IMR-90 (cell line): ENCODE measurements around the gene ADGRL3. TPM values are rescaled to one million over a fixed set of nuclear protein-coding genes. Genes with fewer than 3 reads are reported as not detected.

Experiments
- ATAC-seq: fragments of 200-7000 bp; cut with Tn5 transposase; 2 replicates; pipeline ENCODE4 v1.9.1; 2020; ENCODE audit warnings: low read depth, mild to moderate bottlenecking, moderate library complexity
- BruUV-seq: library from RNA; stranded (reverse); fragments of 400-500 nt; replicated peaks from 2 replicates; lab custom pipeline; 2021; lab: Mats Ljungman, UMichigan
- CTCF ChIA-PET: fragments of 300-600 bp; formaldehyde crosslinking; extraction: SDS; loops from one replicate; lab custom pipeline; 2021; ENCODE audit warnings: antibody characterized with exemption; lab: Yijun Ruan, JAX
- POLR2A ChIA-PET: fragments of 300-600 bp; sonication (Branson Sonifier 250); formaldehyde crosslinking; loops from one replicate; lab custom pipeline; 2022; ENCODE audit warnings: antibody characterized with exemption; ENCODE audit not compliant: unreplicated experiment; lab: Charles Lee
- DNase-seq: peaks from one replicate; pipeline ENCODE4 v3.0.0; 2013
- H2AFZ ChIP-seq: replicated peaks from 2 replicates; pipeline ENCODE3; 2013; ENCODE audit warnings: low read length, mild to moderate bottlenecking; ENCODE audit not compliant: poor library complexity
- H2AK5ac ChIP-seq: 2 replicates; pipeline ENCODE4 v1.6.1; 2013; ENCODE audit warnings: low read depth, low read length, inconsistent platforms
- H2AK9ac ChIP-seq: replicated peaks from 2 replicates; pipeline ENCODE3; 2013; ENCODE audit warnings: mild to moderate bottlenecking, low read depth, low read length, moderate library complexity; ENCODE audit not compliant: poor library complexity
- H2BK120ac ChIP-seq: 2 replicates; pipeline ENCODE4 v1.6.1; 2013; ENCODE audit warnings: low read depth, low read length, inconsistent platforms
- H2BK15ac ChIP-seq: 3 replicates; pipeline ENCODE4 v1.6.1; 2013; ENCODE audit warnings: low read depth, low read length, inconsistent platforms
- H2BK20ac ChIP-seq: 2 replicates; pipeline ENCODE4 v1.6.1; 2013; ENCODE audit warnings: low read depth, mild to moderate bottlenecking, inconsistent platforms, low read length, moderate library complexity
- H2BK5ac ChIP-seq: 2 replicates; pipeline ENCODE4 v1.6.1; 2013; ENCODE audit warnings: mild to moderate bottlenecking, low read depth, low read length, inconsistent platforms; ENCODE audit not compliant: poor library complexity, severe bottlenecking
- H3K14ac ChIP-seq: replicated peaks from 2 replicates; pipeline ENCODE4 v1.6.1; 2013; ENCODE audit warnings: low read depth, low read length, inconsistent platforms
- H3K18ac ChIP-seq: 2 replicates; pipeline ENCODE4 v1.6.1; 2013; ENCODE audit warnings: low read depth, low read length, control low read depth
- H3K23ac ChIP-seq: 2 replicates; pipeline ENCODE4 v1.6.1; 2013; ENCODE audit warnings: low read depth, low read length, inconsistent platforms
- H3K27ac ChIP-seq: 2 replicates; pipeline ENCODE4 v1.5.1; 2013; ENCODE audit warnings: mild to moderate bottlenecking, control low read depth, low read length; ENCODE audit not compliant: insufficient read depth
- H3K27me3 ChIP-seq: 2 replicates; pipeline ENCODE4 v1.6.1; 2013; ENCODE audit warnings: low read length; ENCODE audit not compliant: control insufficient read depth, insufficient read depth
- H3K36me3 ChIP-seq: 2 replicates; pipeline ENCODE4 v1.6.1; 2013; ENCODE audit warnings: low read length, mixed read lengths; ENCODE audit not compliant: control insufficient read depth, insufficient read depth
- H3K4ac ChIP-seq: 2 replicates; pipeline ENCODE4 v1.6.1; 2013; ENCODE audit warnings: low read depth, low read length, inconsistent platforms
- H3K4me1 ChIP-seq: 2 replicates; pipeline ENCODE4 v1.6.1; 2013; ENCODE audit warnings: low read length, mixed read lengths; ENCODE audit not compliant: control insufficient read depth, insufficient read depth
- H3K4me2 ChIP-seq: 2 replicates; pipeline ENCODE4 v1.6.1; 2013; ENCODE audit warnings: low read depth, mild to moderate bottlenecking, control low read depth, low read length, moderate library complexity
- H3K4me3 ChIP-seq: 2 replicates; pipeline ENCODE4 v1.5.1; 2013; ENCODE audit warnings: low read depth, mild to moderate bottlenecking, control low read depth, low read length, moderate library complexity; ENCODE audit not compliant: insufficient read depth
- H3K56ac ChIP-seq: 2 replicates; pipeline ENCODE4 v1.6.1; 2013; ENCODE audit warnings: low read length, inconsistent platforms; ENCODE audit not compliant: insufficient read depth; ENCODE audit errors: extremely low read depth
- H3K79me1 ChIP-seq, 2 experiments: 2 replicates each; pipeline ENCODE4 v1.6.1; 2013; ENCODE audit warnings: low read length in 2 of 2, inconsistent platforms in 1 of 2, low read depth in 1 of 2
- H3K9ac ChIP-seq: 2 replicates; pipeline ENCODE4 v1.6.1; 2013; ENCODE audit warnings: low read depth, low read length, control low read depth
- H3K9me1 ChIP-seq: 2 replicates; pipeline ENCODE4 v1.6.1; 2013; ENCODE audit warnings: low read length, inconsistent platforms; ENCODE audit not compliant: insufficient read depth
- H3K9me3 ChIP-seq: 2 replicates; pipeline ENCODE4 v1.6.1; 2013; ENCODE audit warnings: low read length; ENCODE audit not compliant: control insufficient read depth, insufficient read depth
- H4K20me1 ChIP-seq: 2 replicates; pipeline ENCODE4 v1.6.1; 2013; ENCODE audit warnings: low read length, inconsistent platforms; ENCODE audit not compliant: insufficient read depth
- H4K5ac ChIP-seq: 2 replicates; pipeline ENCODE4 v1.6.1; 2013; ENCODE audit warnings: mild to moderate bottlenecking, low read depth, low read length, control low read depth
- H4K8ac ChIP-seq, 2 experiments: 2 replicates each; pipeline ENCODE4 v1.6.1; 2013; ENCODE audit warnings: low read depth in 2 of 2, low read length in 2 of 2, control low read depth in 1 of 2, inconsistent platforms in 1 of 2
- H4K91ac ChIP-seq: 2 replicates; pipeline ENCODE4 v1.6.1; 2013; ENCODE audit warnings: low read depth, low read length, inconsistent platforms; ENCODE audit not compliant: insufficient read depth
- BHLHE40 ChIP-seq: fragments of 150-350 bp; IDR thresholded peaks from 2 replicates; pipeline ENCODE4 v1.6.1; 2016; ENCODE audit warnings: mild to moderate bottlenecking, low read depth, low read length
- CEBPB ChIP-seq: IDR thresholded peaks from 2 replicates; pipeline ENCODE4 v1.6.1; 2012; ENCODE audit warnings: low read depth, low read length, improper control_type of control experiment
- CHD1 ChIP-seq: IDR thresholded peaks from 2 replicates; pipeline ENCODE4 v1.6.1; 2012; ENCODE audit warnings: low read depth, low read length, improper control_type of control experiment
- CTCF ChIP-seq: conservative IDR thresholded peaks from 2 replicates; pipeline ENCODE4 v1.5.1; 2012; ENCODE audit warnings: mild to moderate bottlenecking, low read depth, low read length, improper control_type of control experiment
- FOS ChIP-seq: fragments of 150-350 bp; IDR thresholded peaks from 2 replicates; pipeline ENCODE4 v1.6.1; 2016; ENCODE audit warnings: low read depth, low read length
- MAFK ChIP-seq: IDR thresholded peaks from 2 replicates; pipeline ENCODE4 v1.6.1; 2012; ENCODE audit warnings: low read depth, low read length, improper control_type of control experiment
- MAZ ChIP-seq: IDR thresholded peaks from 2 replicates; pipeline ENCODE4 v1.6.1; 2012; ENCODE audit warnings: low read depth, mild to moderate bottlenecking, low read length, improper control_type of control experiment, moderate library complexity, borderline replicate concordance
- MXI1 ChIP-seq: IDR thresholded peaks from 2 replicates; pipeline ENCODE4 v1.6.1; 2012; ENCODE audit warnings: low read depth, mild to moderate bottlenecking, low read length, moderate library complexity, borderline replicate concordance
- NFE2L2 ChIP-seq: fragments of 150-350 bp; IDR thresholded peaks from 2 replicates; pipeline ENCODE4 v1.6.1; 2016; ENCODE audit warnings: low read depth, mild to moderate bottlenecking, low read length
- POLR2A ChIP-seq: IDR thresholded peaks from 2 replicates; pipeline ENCODE4 v1.6.1; 2012; ENCODE audit warnings: mild to moderate bottlenecking, low read depth, low read length
- RAD21 ChIP-seq: IDR thresholded peaks from 2 replicates; pipeline ENCODE4 v1.6.1; 2012; ENCODE audit warnings: low read length, improper control_type of control experiment
- RCOR1 ChIP-seq: IDR thresholded peaks from 2 replicates; pipeline ENCODE4 v1.6.1; 2012; ENCODE audit warnings: mild to moderate bottlenecking, low read length, improper control_type of control experiment; ENCODE audit not compliant: insufficient replicate concordance
- RFX5 ChIP-seq: IDR thresholded peaks from 2 replicates; pipeline ENCODE4 v1.8.0; 2012; ENCODE audit warnings: low read depth, mild to moderate bottlenecking, low read length, moderate library complexity
- SMC3 ChIP-seq: fragments of 150-350 bp; IDR thresholded peaks from 2 replicates; pipeline ENCODE4 v1.6.1; 2016; ENCODE audit warnings: low read depth, mild to moderate bottlenecking, antibody characterized with exemption, low read length, moderate library complexity
- dilution Hi-C: fragments of 300-500 bp; cut with HindIII; formaldehyde crosslinking; loops from one replicate; pipeline ENCODE4 v1.14.3; 2018; ENCODE audit warnings: low sequenced_read_pairs; ENCODE audit not compliant: unreplicated experiment
- in situ Hi-C: fragments of 300-500 bp; cut with MboI; formaldehyde crosslinking; loops from 3 replicates; pipeline ENCODE4 v1.14.3; 2019; ENCODE audit warnings: low sequenced_read_pairs, inconsistent platforms, mixed read lengths
- intact Hi-C: fragments of 100-400 bp; cut with micrococcal nuclease; formaldehyde crosslinking; loops from 2 replicates; pipeline ENCODE4 v1.10.0; 2022
- polyA plus RNA-seq, 3 experiments: library from polyadenylated mRNA; depleted of rRNA; stranded (reverse); fragments of >200 nt; gene quantifications; 2 replicates each; pipeline ENCODE4 v1.2.3, GENCODE V29; 2012; ENCODE audit warnings: low replicate concordance in 1 of 3
- total RNA-seq: library from RNA; depleted of rRNA; stranded (reverse); fragments of >200 nt; gene quantifications from 2 replicates; pipeline ENCODE4 v1.2.3, GENCODE V29; 2012

The ADGRL3 gene
- total and polyA plus RNA-seq, 2 of the 4 experiments (the other 2 are of a cell fraction): 0.46 to 2.5 TPM

GRCh38 chr4:61520166-61520565 is 320.0 kb downstream of the ADGRL3 start:
- no peak overlapping the region for H3K4ac ChIP-seq
- H4K5ac ChIP-seq: no peak overlapping the region
- no peak overlapping the region for H2BK15ac ChIP-seq
- in situ Hi-C loops: no loop called here
- H3K9me3 ChIP-seq: no peaks in the 10 kb centered on the region
- no peak overlapping the region for H2AFZ ChIP-seq
- H3K9ac ChIP-seq: no peak overlapping the region
- no TSS peak for BruUV-seq
- intact Hi-C loops: no loop called here
- no peaks in the 10 kb centered on the region for H3K79me1 ChIP-seq
- H2BK5ac ChIP-seq: no peak overlapping the region
- H2AK5ac ChIP-seq: no peak overlapping the region
- no peaks in the 10 kb centered on the region for H3K9me1 ChIP-seq
- H3K36me3 ChIP-seq: no peaks in the 10 kb centered on the region
- no peak overlapping the region for H3K14ac ChIP-seq
- H4K8ac ChIP-seq: no peak overlapping the region
- H3K23ac ChIP-seq: no peak overlapping the region
- no peak overlapping the region for H2BK120ac ChIP-seq
- H3K4me3 ChIP-seq: no peak overlapping the region
- ChIA-PET CTCF (no interaction called here), POLR2A (no interaction called here)
- H2AK9ac ChIP-seq: no peak overlapping the region
- no peaks in the 10 kb centered on the region for H3K4me1 ChIP-seq
- no peak overlapping the region for H3K27ac ChIP-seq
- no peak overlapping the region for H3K4me2 ChIP-seq
- H3K18ac ChIP-seq: no peak overlapping the region
- no peak overlapping the region for H4K91ac ChIP-seq
- TF ChIP-seq NFE2L2 (no peak), MAZ (no peak), CTCF (no peak), MAFK (no peak), CEBPB (no peak), CHD1 (no peak), SMC3 (no peak), BHLHE40 (no peak), RAD21 (no peak), POLR2A (no peak), MXI1 (no peak), FOS (no peak), RFX5 (no peak), RCOR1 (no peak)
- no peaks in the 10 kb centered on the region for H3K27me3 ChIP-seq
- peak; percentile 49 for ATAC-seq
- peak; percentile 16 for DNase-seq
- dilution Hi-C loops: no loop called here
- H2BK20ac ChIP-seq: no peak overlapping the region
- no peak overlapping the region for H3K56ac ChIP-seq
- no peaks in the 10 kb centered on the region for H4K20me1 ChIP-seq
